Fibroblast of peridontal ligament (primary cell): ENCODE measurements around the gene GNRH2.
"Not testable (repeated sequence)": the region's sequence is repeated elsewhere in the genome, so short reads cannot be mapped to it uniquely, and the experiment has no call there.

Experiments used
- DNase-seq: peaks from one replicate; pipeline ENCODE4 v3.0.0-alpha.2; 2010; ENCODE audit errors: extremely low read depth

GNRH2 gene

GRCh38 chr20:3041854-3042409 lies 1.5 kb upstream of the GNRH2 start:
- peak; percentile 51 for DNase-seq

- no peak for DNase-seq
Observed at GRCh38 chr20:3042625-3043024, 797 bp upstream of the GNRH2 start.

DNA sequence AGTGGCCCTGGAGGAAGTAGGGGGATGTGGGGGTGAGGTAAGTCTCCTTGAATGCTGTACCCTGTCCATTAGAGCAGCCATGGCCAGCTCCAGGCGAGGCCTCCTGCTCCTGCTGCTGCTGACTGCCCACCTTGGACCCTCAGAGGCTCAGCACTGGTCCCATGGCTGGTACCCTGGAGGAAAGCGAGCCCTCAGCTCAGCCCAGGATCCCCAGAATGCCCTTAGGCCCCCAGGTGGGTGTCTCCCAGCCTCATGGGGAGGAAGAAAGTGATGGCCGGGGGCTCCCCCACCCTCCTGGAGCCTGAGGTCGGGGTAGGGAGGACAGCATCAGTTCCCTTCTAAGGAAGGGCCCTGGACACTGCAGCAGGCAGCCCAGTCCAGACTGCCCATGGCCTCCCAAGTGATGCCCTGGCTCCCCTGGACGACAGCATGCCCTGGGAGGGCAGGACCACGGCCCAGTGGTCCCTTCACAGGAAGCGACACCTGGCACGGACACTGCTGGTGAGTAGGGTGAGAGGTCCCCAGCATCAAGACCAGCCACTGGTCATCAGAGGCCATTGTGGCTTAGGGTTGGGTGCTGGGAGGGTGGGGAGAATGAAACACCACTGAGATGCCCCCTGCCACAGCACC lies 1.0 kb downstream of the GNRH2 start:
- no peak for DNase-seq

DNA sequence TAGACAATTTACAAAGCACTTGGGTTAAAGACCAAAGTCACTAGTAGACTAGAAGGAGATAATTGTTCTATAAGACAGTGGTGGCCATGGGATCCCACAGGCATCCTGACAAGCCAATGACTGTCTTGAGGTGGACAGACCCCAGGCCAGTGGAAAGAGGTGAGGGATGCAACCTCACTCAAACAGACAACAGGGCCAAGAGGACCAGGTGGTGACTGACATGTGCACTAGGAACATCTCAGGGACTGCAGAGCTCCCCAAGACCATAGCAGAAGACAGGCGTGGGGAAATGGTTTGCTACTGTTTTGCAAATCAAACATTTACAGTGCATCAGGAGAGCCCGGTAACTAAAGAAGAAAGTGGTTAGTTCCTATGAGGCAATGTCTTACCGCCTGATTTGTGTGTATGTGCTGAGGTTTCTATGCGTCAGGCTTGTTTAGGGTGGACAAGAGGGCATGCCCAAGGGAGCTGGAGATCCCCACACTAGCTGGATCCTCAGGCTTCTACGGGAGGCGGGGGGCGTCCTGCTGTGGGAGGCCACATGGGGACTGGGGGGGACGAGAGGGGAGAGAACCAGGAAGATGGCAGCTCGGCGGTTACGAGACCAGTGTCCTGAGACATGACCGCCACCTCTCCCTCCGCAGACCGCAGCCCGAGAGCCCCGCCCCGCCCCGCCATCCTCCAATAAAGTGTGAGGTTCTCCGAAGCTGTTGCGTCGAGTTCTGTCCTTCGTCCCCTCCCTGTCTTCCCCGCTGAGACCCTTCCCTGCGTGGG lies 1.8 kb downstream of the GNRH2 start:
- peak; percentile 86 for DNase-seq

DNA sequence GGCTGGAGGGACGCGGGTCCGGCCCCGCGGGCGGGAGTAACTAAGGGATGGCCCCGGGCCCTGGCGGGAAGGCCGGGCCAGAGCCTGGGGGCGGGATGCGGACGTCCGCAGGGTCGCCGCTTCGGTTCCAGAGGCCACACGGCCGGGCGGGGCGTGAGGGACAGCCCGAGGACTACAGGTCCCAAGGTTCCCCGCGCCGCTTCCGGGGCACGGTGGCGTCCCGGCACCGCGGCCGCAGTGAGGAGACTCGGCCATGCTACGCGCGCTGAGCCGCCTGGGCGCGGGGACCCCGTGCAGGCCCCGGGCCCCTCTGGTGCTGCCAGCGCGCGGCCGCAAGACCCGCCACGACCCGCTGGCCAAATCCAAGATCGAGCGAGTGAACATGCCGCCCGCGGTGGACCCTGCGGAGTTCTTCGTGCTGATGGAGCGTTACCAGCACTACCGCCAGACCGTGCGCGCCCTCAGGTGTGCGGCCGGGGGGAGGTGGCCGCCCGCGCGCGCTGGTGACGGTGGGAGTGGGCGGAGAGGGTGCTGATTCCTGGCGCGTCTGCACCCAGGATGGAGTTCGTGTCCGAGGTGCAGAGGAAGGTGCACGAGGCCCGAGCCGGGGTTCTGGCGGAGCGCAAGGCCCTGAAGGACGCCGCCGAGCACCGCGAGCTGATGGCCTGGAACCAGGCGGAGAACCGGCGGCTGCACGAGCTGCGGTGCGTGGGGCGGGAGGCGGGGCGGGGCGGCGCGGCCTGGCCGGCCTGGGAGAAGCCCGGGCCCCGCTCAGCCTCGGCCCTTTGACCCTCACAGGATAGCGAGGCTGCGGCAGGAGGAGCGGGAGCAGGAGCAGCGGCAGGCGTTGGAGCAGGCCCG lies 2.6 kb downstream of the GNRH2 start, which contains the start of gene MRPS26:
Gene MRPS26 (plus strand): TSS at position 237 of the 861 bp plus-strand sequence. CDS start 17 bp downstream, at position 254.
- DNase-seq: peak; percentile 75

DNA sequence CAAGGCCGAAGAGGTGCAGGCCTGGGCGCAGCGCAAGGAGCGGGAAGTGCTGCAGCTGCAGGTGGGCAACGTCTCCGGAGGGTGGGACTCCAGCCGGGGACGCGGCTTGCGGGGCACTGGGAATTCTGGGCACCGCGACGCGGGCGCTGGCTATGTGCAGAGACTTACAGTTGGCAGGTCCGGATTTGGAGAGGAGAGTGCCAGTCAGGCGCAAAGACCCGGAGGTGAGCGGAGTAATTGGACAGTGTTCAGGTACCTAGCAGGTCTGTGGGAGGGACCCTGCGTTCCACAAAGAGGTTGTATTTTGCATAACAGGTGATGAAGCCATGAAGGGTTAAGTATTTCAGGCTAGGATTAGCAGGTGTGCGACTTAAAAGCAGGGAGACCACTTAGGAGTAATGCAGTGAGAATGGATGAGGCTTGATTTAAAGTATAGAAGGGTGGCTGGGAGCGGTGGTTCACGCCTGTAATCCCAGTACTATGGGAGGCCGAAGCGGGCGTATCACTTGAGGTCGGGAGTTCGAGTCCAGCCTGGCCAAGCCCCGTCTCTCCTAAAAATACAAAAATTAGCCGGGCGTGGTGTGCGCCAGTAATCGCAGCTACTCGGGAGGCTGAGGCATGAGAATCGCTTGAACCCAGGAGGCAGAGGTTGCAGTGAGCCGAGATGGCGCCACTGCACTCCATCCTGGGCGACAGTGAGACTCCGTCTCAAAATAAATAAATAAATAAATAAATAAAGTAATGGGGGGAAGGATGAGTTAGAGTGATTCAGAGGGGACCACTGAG lies 3.4 kb downstream of the GNRH2 start:
- peak; percentile 7 for DNase-seq

GRCh38 chr20:3047486-3048419 lies 4.3 kb downstream of the GNRH2 start:
- no peak for DNase-seq

DNA sequence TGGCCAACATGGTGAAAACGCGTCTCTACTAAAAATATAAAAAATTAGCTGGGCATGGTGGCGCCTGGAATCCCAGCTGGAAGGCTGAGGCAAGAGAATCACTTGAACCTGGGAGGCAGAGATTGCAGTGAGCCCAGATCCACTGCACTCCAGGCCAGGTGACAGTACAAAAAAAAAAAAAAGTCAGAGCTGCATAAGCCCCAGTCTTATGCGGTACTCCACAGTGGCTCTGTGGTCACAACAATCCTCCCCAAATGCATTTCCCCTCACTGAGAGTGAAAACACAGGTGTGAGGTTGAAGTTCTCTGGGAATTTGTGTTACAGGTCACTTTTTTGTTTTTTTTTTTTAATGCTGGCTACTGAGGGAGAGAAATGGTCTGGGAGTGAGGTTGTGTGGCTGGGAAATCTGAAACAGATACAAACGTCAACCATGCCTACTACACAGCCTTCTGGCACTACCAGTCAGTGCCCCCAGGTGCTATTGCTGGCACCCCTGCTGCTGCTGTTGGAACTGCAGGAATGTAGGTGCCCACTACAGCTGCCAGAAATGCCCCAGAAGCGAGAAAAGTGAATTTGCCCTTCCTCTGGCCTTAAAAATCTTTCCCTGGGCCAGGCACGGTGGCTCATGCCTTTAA lies 8.1 kb downstream of the GNRH2 start:
- no peak for DNase-seq

DNA sequence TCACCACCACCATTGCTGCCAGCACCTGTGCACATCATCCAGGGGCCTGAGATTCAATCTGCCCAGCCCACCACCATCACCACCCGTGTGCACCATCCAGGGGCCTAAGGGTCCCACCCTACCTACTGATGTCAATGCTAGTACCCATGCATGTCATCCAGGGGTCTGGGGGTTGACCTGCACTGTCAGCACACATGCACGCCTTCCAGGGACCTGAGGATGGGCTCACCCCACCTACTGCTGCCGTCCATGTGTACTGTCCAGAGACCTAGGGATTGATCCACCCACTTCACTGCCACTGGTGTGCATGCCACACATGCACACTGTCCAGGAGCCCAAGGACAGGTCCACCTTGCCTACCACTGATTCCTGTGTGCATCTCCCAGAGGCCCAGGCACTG lies 16.1 kb downstream of the GNRH2 start:
- no peak for DNase-seq

DNA sequence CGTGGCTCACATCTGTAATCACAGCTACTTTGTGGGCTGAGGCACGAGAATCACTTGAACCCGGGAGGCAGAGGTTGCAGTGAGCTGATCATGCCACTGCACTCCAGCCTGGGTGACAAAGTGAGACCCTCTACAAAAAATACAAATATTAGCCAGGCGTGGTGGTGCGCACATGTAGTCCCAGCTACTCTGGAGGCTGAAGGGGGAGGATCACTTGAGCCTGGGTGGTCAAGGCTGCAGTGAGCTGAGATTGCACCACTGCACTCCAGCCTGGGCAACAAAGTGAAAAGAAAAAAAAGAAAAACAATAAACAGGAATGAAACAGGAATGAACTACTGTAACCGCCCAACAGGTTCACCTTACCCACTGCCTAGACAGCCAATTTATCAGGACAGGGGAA lies 20.7 kb downstream of the GNRH2 start:
- not testable (repeated sequence) for DNase-seq

- DNase-seq: no peak
Observed at GRCh38 chr20:3067139-3068014, 24.0 kb downstream of the GNRH2 start.

GRCh38 chr20:3068075-3068474 lies 24.7 kb downstream of the GNRH2 start:
- no peak for DNase-seq

DNA sequence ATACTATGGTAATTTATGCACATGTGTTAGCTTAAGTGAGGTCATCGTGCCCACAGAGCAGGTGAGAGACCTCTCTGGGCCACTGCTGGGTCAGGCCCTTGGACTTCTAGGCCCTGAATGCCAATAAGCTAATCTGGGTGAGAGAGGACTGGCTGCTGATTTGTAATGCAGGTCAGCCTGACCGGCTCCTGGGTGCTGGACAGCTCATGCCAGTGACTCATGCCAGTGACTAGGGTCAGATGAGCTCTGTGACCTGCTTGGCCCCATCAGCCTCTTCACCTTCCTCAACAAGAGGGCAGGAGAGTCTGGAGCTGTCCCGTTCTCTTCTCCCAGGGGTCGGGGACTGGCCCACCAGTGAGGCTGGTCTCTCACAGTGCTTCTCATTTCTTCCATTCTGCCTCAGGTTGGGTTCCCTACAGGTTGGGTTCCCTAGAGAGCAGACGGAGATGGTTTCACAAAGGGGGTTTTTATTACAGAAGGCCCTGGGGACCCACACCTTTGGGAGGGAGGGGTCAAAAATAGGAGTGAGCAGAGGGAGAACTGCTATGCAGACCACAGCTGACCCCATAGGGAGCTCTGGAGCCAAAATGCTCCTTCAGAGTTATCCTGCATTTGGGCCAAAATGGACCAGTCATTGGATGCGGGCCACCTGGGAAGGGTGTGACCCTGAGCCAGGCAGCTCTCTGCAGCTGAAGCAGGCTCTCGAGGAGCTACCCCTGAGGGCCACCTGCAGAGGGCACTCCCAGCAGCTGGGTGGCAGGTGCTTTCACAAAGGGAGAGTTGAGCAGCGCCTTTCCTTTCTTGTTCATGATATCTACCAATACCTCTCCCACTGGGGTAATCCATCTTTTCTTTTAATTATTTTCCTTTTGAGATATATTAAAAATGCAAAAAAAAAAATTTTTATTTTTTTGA lies 25.8 kb downstream of the GNRH2 start:
- DNase-seq: peak; percentile 10

- DNase-seq: no peak
Observed at GRCh38 chr20:3070725-3071124, 27.3 kb downstream of the GNRH2 start.

GRCh38 chr20:3071266-3071609 lies 27.8 kb downstream of the GNRH2 start:
- no peak for DNase-seq

- no peak for DNase-seq
Observed at GRCh38 chr20:3071610-3072529, 28.4 kb downstream of the GNRH2 start, which contains the start of gene OXT. TSS of gene OXT (plus strand) at chr20:3071620. CDS start at chr20:3071656, 36 bp downstream.
